GM18499 (cell line): Measurements from ENCODE around the gene MCC.

Source experiments
- ATAC-seq: cut with Tn5 transposase; IDR thresholded peaks from one replicate; pipeline ENCODE4 v1.9.1; 2021; ENCODE audit warnings: moderate number of reproducible peaks; ENCODE audit not compliant: insufficient read depth, unreplicated experiment

MCC gene

DNA sequence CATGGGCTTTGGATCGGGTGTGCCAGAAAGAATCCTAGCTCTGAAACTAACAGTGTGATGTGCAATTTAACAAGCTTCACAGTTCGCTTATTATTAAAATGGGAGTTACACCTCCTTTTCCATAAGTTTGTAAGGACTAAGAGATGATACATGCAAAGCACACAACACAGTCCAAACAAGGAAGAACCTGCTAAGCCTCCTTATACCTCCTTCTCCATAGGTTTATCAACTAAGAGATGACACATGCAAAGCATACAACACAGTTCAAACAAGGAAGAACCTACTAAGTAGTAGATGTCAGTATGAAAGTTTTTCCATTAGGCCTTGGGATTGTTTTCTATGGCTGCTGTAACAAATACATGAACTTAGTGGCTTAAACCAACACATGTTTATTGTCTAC, 295.7 kb downstream of the MCC start:
- ATAC-seq: no peak

GRCh38 chr5:113190347-113190746, 297.9 kb downstream of the MCC start:
- no peak for ATAC-seq

DNA sequence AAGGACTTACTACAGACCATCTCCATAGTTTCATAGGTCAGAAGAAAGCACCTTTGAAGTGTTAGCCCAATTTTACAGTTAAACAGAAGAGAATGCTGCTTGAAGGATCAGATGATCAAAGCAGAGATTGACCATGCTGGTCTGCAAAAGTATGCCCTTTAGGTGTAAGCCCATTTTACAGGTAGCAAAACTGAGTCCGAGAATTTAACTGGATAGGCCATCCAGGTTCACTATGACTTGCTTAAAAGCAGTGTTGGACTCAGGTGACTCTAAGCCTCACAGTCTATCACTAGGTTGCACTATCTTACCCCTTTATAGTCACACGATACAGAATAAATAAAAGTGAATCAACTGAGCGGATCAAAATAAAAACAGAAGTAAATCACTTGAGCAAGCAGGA, 299.0 kb downstream of the MCC start:
- ATAC-seq: no peak

DNA sequence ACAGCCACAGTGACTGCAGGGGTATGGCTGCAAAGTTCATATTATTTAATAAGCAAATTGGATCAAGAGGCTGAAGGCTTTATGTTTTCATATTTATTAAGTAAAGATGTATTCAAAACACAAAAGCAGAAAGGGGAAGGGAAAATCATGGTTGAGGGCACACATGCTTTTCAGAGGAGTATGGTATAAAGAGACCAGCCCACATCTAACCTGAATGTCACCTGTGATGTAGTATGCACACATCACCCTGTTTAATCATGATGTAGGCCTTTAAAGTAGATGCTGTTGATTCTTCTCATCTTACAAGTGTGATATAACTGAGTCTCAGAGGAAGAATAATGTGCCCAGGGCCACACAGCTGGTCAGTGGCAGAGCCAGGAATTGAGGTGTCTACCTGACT, 299.8 kb downstream of the MCC start:
- no peak for ATAC-seq

GRCh38 chr5:113187906-113188305, 300.3 kb downstream of the MCC start:
- ATAC-seq: no peak

GRCh38 chr5:113186061-113186460, 302.2 kb downstream of the MCC start:
- no peak for ATAC-seq

- no peak for ATAC-seq
Observed at GRCh38 chr5:113183694-113184093, 304.6 kb downstream of the MCC start.

- no peak for ATAC-seq
Observed at GRCh38 chr5:113182658-113183344, 305.5 kb downstream of the MCC start.

GRCh38 chr5:113181853-113182490, 306.3 kb downstream of the MCC start:
- ATAC-seq: no peak

- ATAC-seq: no peak
Observed at GRCh38 chr5:113181409-113181808, 306.8 kb downstream of the MCC start.

GRCh38 chr5:113179156-113179555, 309.1 kb downstream of the MCC start:
- no peak for ATAC-seq

GRCh38 chr5:113178073-113178779, 310.0 kb downstream of the MCC start:
- no peak for ATAC-seq

DNA sequence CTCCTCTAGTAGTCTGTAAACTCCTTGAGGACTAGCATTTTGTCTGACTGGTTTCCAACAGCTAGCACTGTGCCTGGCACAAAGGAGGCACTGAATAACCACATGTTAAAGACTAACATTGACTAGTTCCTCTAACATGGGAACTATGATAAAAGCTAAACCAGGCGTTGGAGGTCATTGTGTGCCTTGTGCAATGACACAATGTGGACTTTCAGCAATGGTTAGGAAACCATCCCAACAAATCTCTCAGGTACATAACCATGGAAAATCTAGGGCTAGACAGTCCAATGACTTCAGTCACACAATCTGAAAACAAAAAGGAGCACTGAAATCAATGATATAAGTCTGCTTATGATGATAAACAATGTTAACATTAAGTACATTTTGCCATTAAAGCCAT, 311.0 kb downstream of the MCC start:
- no peak for ATAC-seq

DNA sequence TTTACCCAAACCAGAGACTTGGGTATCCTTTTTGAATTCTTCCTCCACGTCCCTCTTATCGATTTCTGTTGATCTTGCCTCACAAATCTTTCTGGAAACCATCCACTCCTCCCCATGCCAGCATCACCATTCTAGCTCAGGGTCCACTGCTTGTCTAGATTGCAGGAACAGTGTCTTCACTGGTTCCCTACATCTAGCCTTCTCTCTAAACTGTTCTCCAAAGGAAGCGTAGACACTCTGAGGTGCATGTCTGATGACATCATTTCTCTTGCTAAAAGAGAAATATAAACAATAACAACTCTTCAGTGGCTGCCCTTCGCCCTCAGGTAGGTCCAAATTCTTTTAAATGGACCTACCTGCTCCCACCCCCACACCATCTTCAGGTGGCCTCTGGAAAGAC, 311.5 kb downstream of the MCC start:
- no peak for ATAC-seq

GRCh38 chr5:113176196-113176595, 312.1 kb downstream of the MCC start:
- ATAC-seq: no peak

DNA sequence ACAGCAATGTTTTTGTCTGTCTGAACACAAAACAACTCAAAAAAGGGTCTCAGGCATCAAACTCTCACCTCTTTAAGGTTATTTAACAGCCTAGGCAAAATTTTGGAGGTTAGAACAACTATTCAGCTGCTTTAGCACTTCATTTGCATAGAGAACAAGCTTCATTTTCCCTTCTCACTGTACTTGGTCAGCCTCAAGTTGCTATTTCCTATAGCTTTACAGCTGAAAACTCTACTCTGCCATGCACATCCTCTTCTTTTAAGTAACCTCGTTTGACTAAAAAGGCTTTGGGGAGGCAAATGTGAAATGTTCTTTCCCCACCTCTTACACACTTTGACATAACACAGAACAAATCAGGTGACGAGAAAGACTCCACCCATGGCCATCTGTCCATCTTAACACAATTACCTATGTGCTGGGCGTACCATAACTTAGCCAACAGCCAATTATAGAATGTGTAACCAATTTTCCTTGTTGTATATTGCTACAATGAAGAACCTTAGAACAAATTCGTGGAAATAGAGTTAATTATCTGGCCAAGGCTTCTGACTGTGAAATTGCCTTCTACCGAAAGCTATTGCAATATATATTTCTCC, 315.9 kb downstream of the MCC start:
- ATAC-seq: no peak

DNA sequence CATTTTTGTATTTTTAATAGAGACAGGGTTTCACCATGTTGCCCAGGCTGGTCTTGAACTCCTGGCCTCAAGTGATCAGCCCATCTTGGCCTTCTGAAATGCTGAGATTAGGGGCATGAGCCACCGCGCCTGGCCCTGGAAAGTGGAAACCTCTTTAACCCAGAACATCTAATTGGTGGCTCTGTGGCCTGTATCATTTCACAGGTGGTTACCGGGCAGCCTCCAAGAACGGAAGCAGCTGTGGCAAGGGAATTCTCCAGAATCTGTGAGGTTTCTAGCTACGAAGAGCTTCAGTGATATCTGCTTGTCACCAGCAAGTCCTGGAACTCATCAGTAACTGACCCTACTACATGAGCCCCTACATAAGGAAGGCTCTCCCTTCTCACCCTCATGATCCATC, 316.7 kb downstream of the MCC start:
- no peak for ATAC-seq

- no peak for ATAC-seq
Observed at GRCh38 chr5:113170707-113171106, 317.5 kb downstream of the MCC start.

GRCh38 chr5:113169720-113170119, 318.5 kb downstream of the MCC start:
- no peak for ATAC-seq

GRCh38 chr5:113167985-113168384, 320.3 kb downstream of the MCC start:
- ATAC-seq: no peak

GRCh38 chr5:113166852-113167366, 321.3 kb downstream of the MCC start:
- no peak for ATAC-seq
